ENCODE results near the gene MXD1. TPM values are rescaled to one million over a fixed set of nuclear protein-coding genes. Genes with fewer than 3 reads are reported as not detected.

MXD1 gene
- total RNA-seq, 6 experiments from 2014 or later = 4.1 to 9.1 (median 6.9) TPM

- H3K4me3 Mint-ChIP-seq = no peak overlapping the region
- H3K27me3 Mint-ChIP-seq (ENCODE audit: insufficient read depth) = peaks cover 6% of the 10 kb centered on the region
- no peak for TF ChIP-seq CTCF (IDR thresholded peaks at IDR 0.05)
- H3K36me3 Mint-ChIP-seq (ENCODE audit: low read depth) = no peaks in the 10 kb centered on the region
- H3K27ac Mint-ChIP-seq = no peak overlapping the region
- no peak for DNase-seq
- H3K9me3 Mint-ChIP-seq = no peaks in the 10 kb centered on the region
- no peaks in the 10 kb centered on the region for H3K4me1 Mint-ChIP-seq (ENCODE audit: low read depth)
Observed at GRCh38 chr2:69989441-69990105, 74.7 kb downstream of the MXD1 start.

Other genes starting within 250 kb of the MXD1 start
- 100 to 1,000 TPM in 1 of 6 experiments, 10 to 100 TPM in 5; 92.8 to 112 (median 96.1) TPM for gene ANXA4, start 173.0 kb upstream of the MXD1 start, total RNA-seq (2021; fragmentation: NEBNext Ultra II Directional; extraction: Animal tissue kit (Norgen Biotek cat#: 25700))
- 10 to 100 TPM in 2 of 6 experiments, 1 to 10 TPM in 4; 6.5 to 11.2 (median 7.7) TPM for gene GMCL1, start 85.4 kb upstream of the MXD1 start, total RNA-seq (2021; fragmentation: NEBNext Ultra II Directional; extraction: Animal tissue kit (Norgen Biotek cat#: 25700))
- gene SNRNP27, start 21.2 kb upstream of the MXD1 start, total RNA-seq (2021; fragmentation: NEBNext Ultra II Directional; extraction: Animal tissue kit (Norgen Biotek cat#: 25700)) = 10 to 100 TPM; 46.4 to 62.0 (median 55.7) TPM
- gene ASPRV1, start 46.5 kb downstream of the MXD1 start, total RNA-seq (2021; fragmentation: NEBNext Ultra II Directional; extraction: Animal tissue kit (Norgen Biotek cat#: 25700)) = under 1 TPM in 2 of 6 experiments, not detected in 4; 0.07 to 0.15 TPM
- 100 to 1,000 TPM; 293 to 369 (median 361) TPM for gene PCBP1, start 172.4 kb downstream of the MXD1 start, total RNA-seq (2021; fragmentation: NEBNext Ultra II Directional; extraction: Animal tissue kit (Norgen Biotek cat#: 25700))

Measured in HFFc6 (cell line).